Ovary (tissue), 9 donors: ENCODE data around the gene KIFC1. TPM values are rescaled to one million over a fixed set of nuclear protein-coding genes. Genes with fewer than 3 reads are reported as not detected.

Source experiments
- DNase-seq, 5 donors: peaks; one replicate each; pipeline ENCODE4 v3.0.0-alpha.2; 2019 to 2020
- H3K27ac ChIP-seq, 2 donors: fragments of 200-600 bp; one replicate each; pipeline versions ENCODE4 v1.5.1 to v1.8.0; 2019 to 2022
- H3K27me3 ChIP-seq: fragments of 200-600 bp; one replicate; pipeline ENCODE4 v1.8.0; 2022
- H3K36me3 ChIP-seq: fragments of 200-600 bp; sonication (generic); one replicate; pipeline ENCODE4 v1.5.1; 2019
- H3K4me1 ChIP-seq: one replicate; pipeline ENCODE4 v1.8.1; 2013; ENCODE audit warnings: mild to moderate bottlenecking, moderate library complexity; ENCODE audit not compliant: insufficient read depth
- H3K4me3 ChIP-seq: fragments of 200-600 bp; sonication (generic); one replicate; pipeline ENCODE4 v1.5.1; 2017
- H3K9me3 ChIP-seq, 2 donors: fragments of 200-600 bp in 1 of 2; sonication (generic) in 1 of 2; one replicate each; pipeline versions ENCODE4 v1.5.1 to v1.8.1; 2013 to 2019; ENCODE audit warnings: mild to moderate bottlenecking in 1 of 2, moderate library complexity in 1 of 2
- EP300 ChIP-seq: sonication (generic); formaldehyde crosslinking; IDR thresholded peaks from one replicate; pipeline ENCODE4 v1.6.1; 2017; ENCODE audit warnings: antibody characterized with exemption
- POLR2A ChIP-seq: fragments of 450-650 bp; IDR thresholded peaks from one replicate; pipeline ENCODE4 v1.6.1; 2017; ENCODE audit warnings: antibody characterized with exemption, mild to moderate bottlenecking, moderate library complexity
- WGBS, 3 donors: extraction: QIAGEN DNeasy Blood & Tissue Kit in 1 of 3; methylation state at CpG; one replicate each; pipeline versions ENCODE4 v1.1.5 to v1.1.7; 2013 to 2017; 5-methylcytosine and 5-hydroxymethylcytosine counted together
- intact Hi-C, 4 donors: fragments of 100-400 bp; cut with DNase I; formaldehyde crosslinking; loops; one replicate each; pipeline versions ENCODE4 v1.11.0 to v1.15.1; 2022 to 2023
- polyA plus RNA-seq, 2 donors: library from polyadenylated mRNA; stranded (reverse); fragments of 200-250 nt in 1 of 2; fragments of 350-450 nt in 1 of 2; fragmentation: Illumina TruSeq in 1 of 2; extraction: RNeasy Lipid Tissue Mini Kit (QIAGEN cat#74804) in 1 of 2; gene quantifications; one replicate each; pipeline ENCODE4 v1.2.3, GENCODE V29; 2013 to 2014
- total RNA-seq, 7 donors: library from RNA; depleted of rRNA in 2 of 7; stranded (reverse); fragments of >200 nt in 2 of 7; fragmentation: NEBNext Ultra II Directional in 3 of 7; extraction: Animal tissue kit (Norgen Biotek cat#: 25700) in 3 of 7; gene quantifications; one replicate each; pipeline versions ENCODE4 v1.1.0 to v1.2.4, GENCODE V29; 2016 to 2023
- TF ChIP-seq, protein P1 (sequence below), 3 donors: fragments of 450-650 bp in 2 of 3; fragments of 200-600 bp in 1 of 3; IDR thresholded peaks; one replicate each; pipeline versions ENCODE4 v1.5.1 to v1.8.0; 2016 to 2022; ENCODE audit warnings: antibody characterized with exemption in 3 of 3, mild to moderate bottlenecking in 1 of 3
- donor health status: DM: no; HTN: no; CAD: no; lungs with moderate emphysema.
- donor health status: DM: no; HTN: no; CAD: no.
- donor health status: Bipolar disorder and iron deficiency.
- donor health status: DM: yes; HTN: yes; CAD: no.
- donor health status: DM: no; HTN: no; CAD: no.
- donor health status: DM: yes; HTN: yes; CAD: no.

The KIFC1 gene
- total and polyA plus RNA-seq, 9 donors: 0.60 to 3.9 (median 2.2) TPM

DNA sequence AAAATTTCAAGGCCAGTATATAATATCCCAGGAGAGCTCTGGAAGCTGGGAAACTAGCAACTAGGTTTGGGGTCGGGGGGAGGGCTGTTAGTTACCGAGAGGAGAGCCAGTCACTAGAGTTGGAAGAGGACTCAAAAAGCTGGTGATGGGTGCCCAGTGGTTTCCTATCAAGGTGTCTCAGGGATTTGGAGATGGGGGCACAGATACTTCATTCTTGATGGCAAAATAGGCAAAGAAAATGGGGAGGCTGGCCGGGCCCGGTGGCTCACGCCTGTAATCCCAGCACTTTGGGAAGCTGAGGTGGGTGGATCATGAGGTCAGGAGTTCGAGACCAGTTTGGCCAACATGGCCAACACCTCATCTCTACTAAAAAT is 20.0 kb downstream of the KIFC1 start:
- no peaks in the 10 kb centered on the region for H3K9me3 ChIP-seq
- H3K4me3 ChIP-seq: peak overlapping the region; percentile 98
- H3K27ac ChIP-seq: peak overlapping the region; percentile 16 to 98
- TF ChIP-seq, protein P1, sequence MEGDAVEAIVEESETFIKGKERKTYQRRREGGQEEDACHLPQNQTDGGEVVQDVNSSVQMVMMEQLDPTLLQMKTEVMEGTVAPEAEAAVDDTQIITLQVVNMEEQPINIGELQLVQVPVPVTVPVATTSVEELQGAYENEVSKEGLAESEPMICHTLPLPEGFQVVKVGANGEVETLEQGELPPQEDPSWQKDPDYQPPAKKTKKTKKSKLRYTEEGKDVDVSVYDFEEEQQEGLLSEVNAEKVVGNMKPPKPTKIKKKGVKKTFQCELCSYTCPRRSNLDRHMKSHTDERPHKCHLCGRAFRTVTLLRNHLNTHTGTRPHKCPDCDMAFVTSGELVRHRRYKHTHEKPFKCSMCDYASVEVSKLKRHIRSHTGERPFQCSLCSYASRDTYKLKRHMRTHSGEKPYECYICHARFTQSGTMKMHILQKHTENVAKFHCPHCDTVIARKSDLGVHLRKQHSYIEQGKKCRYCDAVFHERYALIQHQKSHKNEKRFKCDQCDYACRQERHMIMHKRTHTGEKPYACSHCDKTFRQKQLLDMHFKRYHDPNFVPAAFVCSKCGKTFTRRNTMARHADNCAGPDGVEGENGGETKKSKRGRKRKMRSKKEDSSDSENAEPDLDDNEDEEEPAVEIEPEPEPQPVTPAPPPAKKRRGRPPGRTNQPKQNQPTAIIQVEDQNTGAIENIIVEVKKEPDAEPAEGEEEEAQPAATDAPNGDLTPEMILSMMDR (IDR thresholded peaks at IDR 0.05): no peak
- TF ChIP-seq POLR2A (no peak), EP300 (no peak)
- DNase-seq: no peak
- H3K36me3 ChIP-seq: no peaks in the 10 kb centered on the region
- no peaks in the 10 kb centered on the region for H3K4me1 ChIP-seq
- intact Hi-C loops: loop anchor here in 3 of 4 donors (10.0 kb wide), 3 partner anchors 97 to 137 kb away; partner anchors contain the start of genes B3GALT4 (in 1 of the 3), RGL2 (in 1 of the 3), RPS18 (in 1 of the 3) and TAPBP (in 1 of the 3)
- 33 to 45% (median 35%) methylated on average over 6 of the region's 6 CpGs for WGBS, 3 donors
- H3K27me3 ChIP-seq: no peaks in the 10 kb centered on the region

DNA sequence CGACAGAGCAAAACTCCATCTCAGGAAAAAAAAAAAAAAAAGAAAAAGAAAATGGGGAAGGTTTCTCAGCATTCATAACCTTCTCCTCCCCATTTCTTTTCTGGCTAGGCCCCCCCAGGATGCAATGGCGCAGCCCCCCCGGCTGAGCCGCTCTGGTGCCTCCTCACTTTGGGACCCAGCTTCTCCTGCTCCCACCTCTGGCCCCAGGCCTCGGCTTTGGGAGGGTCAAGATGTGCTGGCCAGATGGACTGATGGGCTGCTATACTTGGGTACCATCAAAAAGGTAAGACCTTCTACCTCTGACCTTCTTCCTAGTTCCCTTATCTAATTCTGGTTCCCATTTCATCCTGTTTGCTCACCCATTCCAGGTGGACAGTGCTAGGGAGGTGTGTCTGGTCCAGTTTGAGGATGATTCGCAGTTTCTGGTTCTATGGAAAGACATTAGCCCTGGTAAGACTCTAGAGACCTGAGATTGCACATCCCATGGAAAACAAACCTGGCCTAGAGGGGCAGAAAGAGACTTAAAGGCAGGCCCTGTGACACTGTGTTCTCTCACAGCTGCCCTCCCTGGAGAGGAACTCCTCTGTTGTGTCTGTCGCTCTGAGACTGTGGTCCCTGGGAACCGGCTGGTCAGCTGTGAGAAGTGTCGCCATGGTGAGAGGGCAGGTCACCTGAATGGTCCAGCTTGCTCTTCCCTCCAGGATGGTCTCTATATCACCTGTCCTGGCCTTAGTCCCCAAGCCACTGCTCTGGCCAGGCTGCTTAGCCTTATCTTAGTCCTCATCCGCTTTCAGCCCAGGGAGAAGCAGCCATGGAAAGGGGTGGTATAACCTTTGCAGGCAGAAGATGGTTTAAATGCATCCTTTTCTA is 20.8 kb downstream of the KIFC1 start:
- peak in 1 of 5 donors; percentile 20 for DNase-seq
- TF ChIP-seq, protein P1 (IDR thresholded peaks at IDR 0.05): no peak
- TF ChIP-seq POLR2A (no peak), EP300 (no peak)
- Histone ChIP-seq H3K4me3 (peak overlapping the region; percentile 98), H3K27ac (peak overlapping the region; percentile 16 to 98), H3K36me3 (no peaks in the 10 kb centered on the region), H3K27me3 (no peaks in the 10 kb centered on the region), H3K9me3 (no peaks in the 10 kb centered on the region), H3K4me1 (no peaks in the 10 kb centered on the region)
- intact Hi-C loops: loop anchor here in 3 of 4 donors (10.0 kb wide), 3 partner anchors 98 to 138 kb away; partner anchors contain the start of genes B3GALT4 (in 1 of the 3), RGL2 (in 1 of the 3), RPS18 (in 1 of the 3) and TAPBP (in 1 of the 3)
- WGBS, 3 donors: 81 to 84% (median 83%) methylated on average over 9 to 10 of the region's 10 CpGs

DNA sequence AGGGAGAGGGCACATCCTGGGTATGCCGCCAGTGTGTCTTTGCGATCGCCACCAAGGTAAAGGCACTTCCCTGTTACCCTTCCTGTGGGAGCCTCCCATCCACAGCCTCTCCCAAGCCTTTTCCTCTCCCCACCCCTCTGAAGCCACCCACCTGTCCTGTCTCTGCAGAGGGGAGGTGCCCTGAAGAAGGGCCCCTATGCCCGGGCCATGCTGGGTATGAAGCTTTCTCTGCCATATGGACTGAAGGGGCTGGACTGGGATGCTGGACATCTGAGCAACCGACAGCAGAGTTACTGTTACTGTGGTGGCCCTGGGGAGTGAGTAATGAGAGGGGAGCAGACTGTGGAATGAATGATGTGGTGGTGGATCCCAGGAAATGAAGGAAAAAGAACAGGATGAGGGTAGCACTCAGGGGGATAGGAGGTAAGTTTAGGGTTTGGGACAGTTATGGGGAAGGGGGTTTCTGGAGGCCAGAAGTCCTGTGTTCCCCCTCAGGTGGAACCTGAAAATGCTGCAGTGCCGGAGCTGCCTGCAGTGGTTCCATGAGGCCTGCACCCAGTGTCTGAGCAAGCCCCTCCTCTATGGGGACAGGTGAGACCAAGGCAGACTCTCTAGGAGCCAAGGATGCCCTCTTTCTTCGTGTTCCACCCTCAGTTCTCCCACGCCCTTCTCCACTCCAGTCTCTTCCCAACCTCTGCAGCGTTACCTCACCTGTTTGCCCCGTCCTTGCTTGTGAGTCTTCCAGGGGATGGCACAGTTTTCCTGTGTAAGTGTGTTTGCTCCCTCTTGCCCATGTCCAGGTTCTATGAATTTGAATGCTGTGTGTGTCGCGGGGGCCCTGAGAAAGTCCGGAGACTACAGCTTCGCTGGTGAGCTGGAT is 21.9 kb downstream of the KIFC1 start:
- peak in 1 of 5 donors; percentile 17 for DNase-seq
- peaks cover 1% of the 10 kb centered on the region for H3K4me1 ChIP-seq
- 74 to 82% (median 75%) methylated on average over 14 of the region's 14 CpGs for WGBS, 3 donors
- no peaks in the 10 kb centered on the region for H3K9me3 ChIP-seq
- no peak overlapping the region for H3K4me3 ChIP-seq
- H3K36me3 ChIP-seq: no peaks in the 10 kb centered on the region
- no peaks in the 10 kb centered on the region for H3K27me3 ChIP-seq
- TF ChIP-seq, protein P1 (IDR thresholded peaks at IDR 0.05): no peak
- TF ChIP-seq POLR2A (no peak), EP300 (no peak)
- H3K27ac ChIP-seq: no peak overlapping the region
- intact Hi-C loops: loop anchor here in 3 of 4 donors (10.0 kb wide), 3 partner anchors 99 to 139 kb away; partner anchors contain the start of genes B3GALT4 (in 1 of the 3), RGL2 (in 1 of the 3), RPS18 (in 1 of the 3) and TAPBP (in 1 of the 3)
